Peyer's patch (tissue), 4 donors: ENCODE measurements around the gene NAV1.

ENCODE experiments used
- CTCF ChIP-seq, 6 experiments: fragments of 450-650 bp in 4 of 6; fragments of 200-600 bp in 2 of 6; sonication (generic) in 1 of 6; IDR thresholded peaks; one replicate each; pipeline ENCODE4 v1.5.1; 2017 to 2019; ENCODE audit warnings: antibody characterized with exemption in 6 of 6, mild to moderate bottlenecking in 3 of 6, moderate library complexity in 1 of 6
- POLR2A ChIP-seq, 2 donors: fragments of 450-650 bp; IDR thresholded peaks; one replicate each; pipeline ENCODE4 v1.5.1; 2017; ENCODE audit warnings: antibody characterized with exemption in 2 of 2, mild to moderate bottlenecking in 2 of 2, moderate library complexity in 2 of 2

- no peak for TF ChIP-seq CTCF (IDR thresholded peaks at IDR 0.05)
- TF ChIP-seq POLR2A (IDR thresholded peaks at IDR 0.05): no peak
These were observed 27.5 kb upstream of the NAV1 start for GRCh38 chr1:201511396-201511940.
